HepG2 (cell line): Measurements from ENCODE around the gene MNT. TPM values are rescaled to one million over a fixed set of nuclear protein-coding genes. Genes with fewer than 3 reads are reported as not detected.

ENCODE experiments used
- DNMT3B ChIP-seq: conservative IDR thresholded peaks from 2 replicates; pipeline ENCODE4 v1.6.1; 2016; ENCODE audit warnings: missing biosample characterization, control low read depth
- HNRNPL ChIP-seq: fragments of 200-400 bp; formaldehyde crosslinking; IDR thresholded peaks from 2 replicates; pipeline ENCODE4 v1.6.1; 2017; ENCODE audit warnings: mild to moderate bottlenecking, low read depth, low read length
- NKX3-1 ChIP-seq: sonication (generic); formaldehyde crosslinking; IDR thresholded peaks from 2 replicates; pipeline ENCODE4 v1.5.0; 2020; ENCODE audit warnings: missing genetic modification reagents
- NR2F1 ChIP-seq, 2 experiments: fragments of 450-650 bp in 1 of 2; formaldehyde crosslinking in 1 of 2; IDR thresholded peaks; 2 replicates each; pipeline versions ENCODE4 v1.5.0 to v1.6.1; 2016 to 2020; ENCODE audit warnings: mild to moderate bottlenecking in 1 of 2, missing compliant biosample characterization in 1 of 2, missing genetic modification reagents in 1 of 2, moderate library complexity in 1 of 2
- SALL1 ChIP-seq: sonication (generic); formaldehyde crosslinking; IDR thresholded peaks from 2 replicates; pipeline ENCODE4 v1.8.0; 2022; ENCODE audit warnings: mild to moderate bottlenecking, missing genetic modification reagents
- THYN1 ChIP-seq: sonication (generic); formaldehyde crosslinking; IDR thresholded peaks from 2 replicates; pipeline ENCODE4 v1.8.1; 2023; ENCODE audit warnings: low read depth, mild to moderate bottlenecking, moderate library complexity, missing genetic modification reagents, borderline replicate concordance
- ZNF800 ChIP-seq: sonication (generic); formaldehyde crosslinking; IDR thresholded peaks from 2 replicates; pipeline ENCODE4 v1.4.0; 2020; ENCODE audit warnings: missing genetic modification reagents
- ZSCAN12 ChIP-seq: sonication (generic); formaldehyde crosslinking; IDR thresholded peaks from 2 replicates; pipeline ENCODE4 v1.9.0; 2021; ENCODE audit warnings: mild to moderate bottlenecking, missing genetic modification reagents
- ZUFSP ChIP-seq: sonication (generic); formaldehyde crosslinking; IDR thresholded peaks from 2 replicates; pipeline ENCODE4 v1.9.0; 2021; ENCODE audit warnings: missing genetic modification reagents, mild to moderate bottlenecking, borderline replicate concordance
- polyA plus RNA-seq, 8 experiments: library from polyadenylated mRNA; depleted of rRNA in 3 of 8; stranded (reverse) in 7 of 8; unstranded in 1 of 8; fragments of >200 nt; fragmentation: Illumina TruSeq in 4 of 8; extraction: Trizol in 4 of 8; gene quantifications; 2 replicates each; pipeline versions ENCODE4 v1.2.1 to v1.2.3, GENCODE V29; 2011 to 2016; ENCODE audit warnings: low read depth in 4 of 8, missing spikeins in 1 of 8, mixed read lengths in 1 of 8; ENCODE audit not compliant: insufficient read depth in 1 of 8
- total RNA-seq, 5 experiments: library from RNA; depleted of rRNA; stranded (reverse); fragments of >200 nt; fragmentation: Illumina TruSeq; extraction: Trizol; gene quantifications; 2 replicates each; pipeline ENCODE4 v1.2.3, GENCODE V29; 2016; ENCODE audit warnings: low read depth in 1 of 5

The MNT gene
- total and polyA plus RNA-seq, 2 of the 13 experiments (the other 11 are each of a cell fraction or from before 2014, with no cell fraction given): 2.1 to 3.5 TPM

DNA sequence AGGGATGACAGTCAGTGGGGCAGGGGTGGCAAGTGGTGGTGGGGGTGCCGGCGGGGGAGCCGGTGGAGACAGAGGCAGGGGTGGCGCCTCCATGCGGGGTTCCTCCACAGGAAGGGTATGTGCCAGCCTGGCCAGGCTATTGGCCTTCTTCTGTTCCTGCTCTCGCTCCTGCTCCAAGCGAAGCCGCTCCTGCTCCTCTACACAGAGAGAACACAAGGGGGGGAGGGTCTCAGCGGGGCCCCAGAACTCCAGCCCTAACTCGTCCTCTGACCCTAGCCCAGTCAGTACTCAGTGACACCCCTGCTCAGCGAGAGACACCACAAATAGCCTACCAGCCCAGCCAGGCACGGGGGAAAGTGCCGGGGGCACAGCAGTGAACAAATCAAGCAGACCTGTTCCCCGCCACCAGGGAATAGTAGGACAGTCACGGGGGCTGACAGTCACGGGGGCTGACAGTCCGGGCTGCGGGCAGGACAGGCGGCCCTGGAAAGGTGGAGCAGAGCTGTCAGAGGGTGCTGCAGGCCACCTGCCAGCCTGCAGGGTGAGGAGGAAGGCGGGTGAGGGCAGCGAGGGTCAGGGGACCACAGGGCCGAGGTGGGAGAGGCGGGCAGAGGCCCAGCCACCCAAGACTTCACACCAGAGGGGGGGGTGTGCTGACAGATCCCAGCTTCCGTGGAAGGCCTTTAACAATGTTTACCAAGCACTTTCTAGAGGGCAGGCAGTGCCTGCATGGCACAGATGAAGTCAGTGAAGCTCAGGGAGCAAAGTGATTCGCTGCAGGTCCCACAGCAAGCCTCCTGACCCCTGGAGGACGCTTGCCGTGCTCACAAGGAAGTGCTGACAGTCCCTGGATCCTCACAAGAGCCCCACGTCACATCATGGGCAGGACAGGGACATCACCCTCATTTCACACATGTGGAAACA is 5.3 kb downstream of the MNT start (continued):
- TF ChIP-seq HNRNPL: 0 out of 2 replicates have a peak, but pooled peaks have one; percentile 32
- TF ChIP-seq ZSCAN12: no peak
- no peak for TF ChIP-seq DNMT3B (CRISPR knock-in tag)
- no peak for TF ChIP-seq THYN1 (CRISPR knock-in tag)
- no peak for TF ChIP-seq ZNF800 (CRISPR knock-in tag)
- no peak for TF ChIP-seq NR2F1 (CRISPR knock-in tag; IDR thresholded peaks at IDR 0.05)
- no peak for TF ChIP-seq NKX3-1 (CRISPR knock-in tag)
- no peak for TF ChIP-seq SALL1 (CRISPR knock-in tag)
- TF ChIP-seq ZUFSP (CRISPR knock-in tag): no peak
